Skeletal muscle cell (primary cell): ENCODE results near the gene FEM1A.
"Not testable (repeated sequence)": the region's sequence is repeated elsewhere in the genome, so short reads cannot be mapped to it uniquely, and the experiment has no call there.

ENCODE experiments used
- DNase-seq: peaks from one replicate; pipeline ENCODE4 v3.0.0-alpha.2; 2010; ENCODE audit warnings: low read depth
- H3K4me3 ChIP-seq: 2 replicates; pipeline ENCODE4 v1.5.1; 2011; ENCODE audit warnings: low read depth, mild to moderate bottlenecking, control low read depth, low read length, moderate library complexity

Gene FEM1A

DNA sequence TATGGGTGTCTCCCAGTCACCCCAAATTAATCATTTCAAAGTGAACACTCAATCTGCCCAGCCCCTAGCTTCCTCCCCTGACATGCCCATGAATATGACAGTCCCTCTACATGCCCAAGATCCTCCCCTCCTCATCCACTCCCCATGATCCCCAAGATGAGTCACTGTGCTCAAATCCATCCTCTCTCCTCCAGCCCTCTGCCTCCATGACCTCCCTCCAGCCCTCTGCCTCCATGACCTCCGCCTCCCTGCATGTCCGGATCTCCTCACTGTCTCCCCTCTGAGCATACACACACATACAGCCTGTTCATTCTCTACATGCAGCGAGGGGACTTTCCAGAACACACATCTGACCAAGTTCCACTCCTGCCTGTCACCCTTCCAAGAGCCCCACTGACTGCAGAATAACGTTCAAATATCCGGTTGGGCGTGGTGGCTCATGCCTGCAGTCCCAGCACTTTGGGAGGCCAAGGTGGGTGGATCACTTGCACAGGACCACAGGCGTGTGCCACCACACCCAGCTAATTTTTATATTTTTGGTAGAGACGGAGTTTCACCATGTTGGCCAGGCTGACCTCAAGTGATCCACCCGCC, 18.4 kb upstream of the FEM1A start:
- DNase-seq: no peak

GRCh38 chr19:4774136-4774535, 17.4 kb upstream of the FEM1A start:
- H3K4me3 ChIP-seq: no peak overlapping the region
- DNase-seq: no peak

More for the DNA sequence above, 18.4 kb upstream of the FEM1A start:
- H3K4me3 ChIP-seq: no peak overlapping the region

DNA sequence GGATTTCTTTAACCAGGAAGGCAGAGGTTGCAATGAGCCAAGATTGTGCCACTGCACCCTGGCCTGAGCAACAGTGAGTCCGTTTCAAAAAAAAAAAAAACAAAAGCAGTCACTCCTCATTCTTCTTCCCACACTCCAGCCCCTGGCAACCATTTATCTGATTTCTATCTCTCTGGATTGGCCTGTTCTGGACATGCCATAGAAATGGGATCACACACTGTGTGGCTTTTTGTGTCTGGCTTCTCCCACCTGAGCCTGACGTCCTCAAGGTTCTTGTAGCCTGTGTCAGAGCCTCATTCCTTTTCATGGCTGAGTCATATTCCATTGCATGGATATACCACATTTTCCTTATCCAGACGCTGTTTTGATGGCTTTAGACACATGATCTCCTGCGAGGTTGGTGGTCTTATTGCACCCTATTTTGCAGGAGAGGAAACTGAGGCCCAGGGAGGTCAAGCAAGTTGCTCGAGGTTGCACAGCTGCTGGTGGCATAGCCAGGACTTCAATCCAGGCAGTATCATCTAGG, 15.8 kb upstream of the FEM1A start:
- H3K4me3 ChIP-seq: no peak overlapping the region
- DNase-seq: no peak

GRCh38 chr19:4776436-4777211, 14.9 kb upstream of the FEM1A start:
- no peak for DNase-seq
- no peak overlapping the region for H3K4me3 ChIP-seq

GRCh38 chr19:4778124-4778523, 13.4 kb upstream of the FEM1A start:
- DNase-seq: not testable (repeated sequence)

GRCh38 chr19:4780860-4781259, 10.7 kb upstream of the FEM1A start:
- no peak for DNase-seq
- H3K4me3 ChIP-seq: no peak overlapping the region

More at GRCh38 chr19:4778124-4778523, 13.4 kb upstream of the FEM1A start:
- not testable (repeated sequence) for H3K4me3 ChIP-seq

- no peak for DNase-seq
Measured at GRCh38 chr19:4781801-4782200, 9.7 kb upstream of the FEM1A start.

GRCh38 chr19:4786412-4787016, 5.0 kb upstream of the FEM1A start:
- DNase-seq, H3K4me3 ChIP-seq: not testable (repeated sequence)

More at GRCh38 chr19:4781801-4782200, 9.7 kb upstream of the FEM1A start:
- no peak overlapping the region for H3K4me3 ChIP-seq

DNA sequence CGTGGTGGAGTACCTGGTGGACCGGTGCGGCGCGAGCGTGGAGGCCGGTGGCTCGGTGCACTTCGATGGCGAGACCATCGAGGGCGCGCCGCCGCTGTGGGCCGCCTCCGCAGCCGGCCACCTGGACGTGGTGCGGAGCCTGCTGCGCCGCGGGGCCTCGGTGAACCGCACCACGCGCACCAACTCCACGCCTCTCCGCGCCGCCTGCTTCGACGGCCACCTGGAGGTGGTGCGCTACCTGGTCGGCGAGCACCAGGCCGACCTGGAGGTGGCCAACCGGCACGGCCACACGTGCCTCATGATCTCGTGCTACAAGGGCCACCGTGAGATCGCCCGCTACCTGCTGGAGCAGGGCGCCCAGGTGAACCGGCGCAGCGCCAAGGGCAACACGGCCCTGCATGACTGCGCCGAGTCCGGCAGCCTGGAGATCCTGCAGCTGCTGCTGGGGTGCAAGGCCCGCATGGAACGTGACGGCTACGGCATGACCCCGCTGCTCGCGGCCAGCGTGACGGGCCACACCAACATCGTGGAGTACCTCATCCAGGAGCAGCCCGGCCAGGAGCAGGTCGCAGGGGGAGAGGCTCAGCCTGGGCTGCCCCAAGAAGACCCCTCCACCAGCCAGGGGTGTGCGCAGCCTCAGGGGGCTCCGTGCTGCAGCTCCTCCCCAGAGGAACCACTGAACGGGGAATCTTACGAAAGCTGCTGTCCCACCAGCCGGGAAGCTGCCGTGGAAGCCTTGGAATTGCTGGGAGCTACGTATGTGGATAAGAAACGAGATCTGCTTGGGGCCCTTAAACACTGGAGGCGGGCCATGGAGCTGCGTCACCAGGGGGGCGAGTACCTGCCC, 708 bp downstream of the FEM1A start:
- peak overlapping the region; percentile 69 for H3K4me3 ChIP-seq
- DNase-seq: not testable (repeated sequence)

DNA sequence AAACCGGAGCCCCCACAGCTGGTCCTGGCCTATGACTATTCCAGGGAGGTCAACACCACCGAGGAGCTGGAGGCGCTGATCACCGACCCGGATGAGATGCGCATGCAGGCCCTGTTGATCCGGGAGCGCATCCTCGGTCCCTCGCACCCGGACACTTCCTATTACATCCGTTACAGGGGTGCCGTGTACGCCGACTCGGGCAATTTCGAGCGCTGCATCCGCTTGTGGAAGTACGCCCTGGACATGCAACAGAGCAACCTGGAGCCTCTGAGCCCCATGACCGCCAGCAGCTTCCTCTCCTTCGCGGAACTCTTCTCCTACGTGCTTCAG, 1.3 kb downstream of the FEM1A start:
- H3K4me3 ChIP-seq: peak overlapping the region; percentile 69
- not testable (repeated sequence) for DNase-seq

DNA sequence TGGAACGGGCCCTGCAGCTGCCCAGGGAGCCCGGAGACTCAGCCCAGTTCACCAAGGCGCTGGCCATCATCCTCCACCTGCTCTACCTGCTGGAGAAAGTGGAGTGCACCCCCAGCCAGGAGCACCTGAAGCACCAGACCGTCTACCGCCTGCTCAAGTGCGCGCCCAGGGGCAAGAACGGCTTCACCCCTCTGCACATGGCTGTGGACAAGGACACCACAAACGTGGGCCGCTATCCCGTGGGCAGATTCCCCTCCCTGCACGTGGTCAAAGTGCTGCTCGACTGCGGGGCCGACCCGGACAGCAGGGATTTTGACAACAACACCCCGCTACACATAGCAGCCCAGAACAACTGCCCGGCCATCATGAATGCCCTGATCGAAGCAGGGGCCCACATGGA, 1.7 kb downstream of the FEM1A start:
- not testable (repeated sequence) for H3K4me3 ChIP-seq, DNase-seq

GRCh38 chr19:4794971-4795370, 3.4 kb downstream of the FEM1A start:
- no peak for DNase-seq
- no peak overlapping the region for H3K4me3 ChIP-seq

DNA sequence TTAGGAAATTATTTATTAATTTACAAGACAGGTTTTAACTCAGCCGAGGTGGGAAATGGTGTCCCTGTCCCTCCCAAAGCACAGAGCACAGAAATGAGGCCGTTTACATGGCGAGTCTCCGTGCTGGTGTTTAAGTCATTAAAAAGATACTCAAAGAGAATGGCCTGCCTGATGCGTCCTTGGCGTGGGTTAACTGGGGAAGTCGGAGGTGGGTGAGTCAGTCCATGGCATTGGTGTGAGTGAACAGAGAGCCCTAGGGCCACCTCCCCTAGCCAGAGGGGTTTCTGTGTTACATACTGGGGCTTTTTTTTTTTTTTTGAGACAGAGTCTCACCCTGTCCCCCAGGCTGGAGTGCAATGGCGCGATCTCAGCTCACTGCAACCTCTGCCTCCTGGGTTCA, 3.9 kb downstream of the FEM1A start:
- DNase-seq: no peak
- no peak overlapping the region for H3K4me3 ChIP-seq

DNA sequence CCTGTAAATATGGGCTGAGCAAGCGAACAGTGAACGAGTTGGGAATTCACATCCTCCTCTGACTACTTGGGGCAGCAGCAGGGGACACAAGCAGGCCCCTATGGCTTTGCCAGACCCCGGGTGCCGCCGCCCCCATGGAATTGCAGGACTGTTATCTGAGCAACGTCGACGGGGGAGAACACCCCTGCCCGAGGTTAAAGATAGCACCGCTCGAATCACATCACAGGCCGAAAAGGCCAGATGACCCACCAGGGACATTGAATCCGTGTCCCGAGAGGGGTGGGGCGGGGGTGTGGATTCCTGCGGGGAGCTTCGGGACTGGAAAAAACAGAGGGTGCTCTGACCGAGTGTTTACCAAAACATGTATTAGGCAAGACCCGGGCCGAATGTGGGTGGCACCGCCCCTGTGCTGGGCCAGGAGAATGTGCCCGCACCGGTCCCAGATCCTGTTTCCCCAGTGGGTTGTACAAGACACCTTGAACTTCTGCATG, 9.1 kb downstream of the FEM1A start:
- H3K4me3 ChIP-seq: no peak overlapping the region
- DNase-seq: no peak

DNA sequence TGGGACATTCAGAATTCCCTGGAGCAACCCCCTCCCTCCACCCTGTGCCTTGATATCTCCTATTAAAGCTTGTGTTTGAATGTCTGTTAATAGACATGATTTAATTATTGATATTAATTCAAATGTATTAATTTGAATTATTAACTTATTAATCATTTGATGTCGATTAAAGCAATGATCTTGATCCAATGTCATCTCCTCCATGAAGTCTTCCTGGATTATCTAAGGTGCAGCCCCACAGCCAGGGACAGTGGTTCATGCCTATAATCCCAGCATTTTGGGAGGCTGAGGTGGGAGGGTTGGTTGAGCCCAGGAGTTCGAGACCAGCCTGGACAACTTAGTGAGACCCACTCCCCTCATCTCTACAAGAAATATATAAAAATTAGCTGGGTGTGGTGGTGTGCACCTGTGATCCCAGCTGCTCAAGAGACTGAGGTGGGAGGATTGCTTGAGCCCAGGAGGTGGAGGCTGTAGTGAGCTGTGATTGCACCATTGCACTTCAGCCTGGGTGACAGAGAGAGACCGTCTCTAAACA, 9.6 kb downstream of the FEM1A start:
- DNase-seq: no peak
- no peak overlapping the region for H3K4me3 ChIP-seq

DNA sequence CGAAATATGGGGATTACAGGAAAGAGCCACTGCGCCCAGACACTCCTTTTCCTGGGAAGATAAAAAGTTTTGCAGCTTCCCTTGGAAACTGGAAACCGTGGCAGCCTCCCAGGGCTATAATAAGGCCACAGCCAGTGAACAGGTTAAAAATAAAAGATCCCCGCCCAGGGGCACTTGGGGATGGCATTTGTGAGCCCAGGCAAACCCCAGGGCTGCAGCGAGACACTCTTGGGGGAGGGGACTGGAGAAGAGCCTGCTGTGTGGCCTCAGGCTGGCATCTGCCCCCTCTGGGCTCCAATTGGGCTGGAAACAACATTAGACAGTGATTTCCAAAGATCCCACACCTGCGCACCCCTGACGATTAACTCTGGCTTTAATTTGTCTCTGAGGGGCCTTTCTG, 11.2 kb downstream of the FEM1A start:
- DNase-seq: no peak
- no peak overlapping the region for H3K4me3 ChIP-seq

GRCh38 chr19:4803736-4804695, 12.5 kb downstream of the FEM1A start:
- no peak overlapping the region for H3K4me3 ChIP-seq
- no peak for DNase-seq

DNA sequence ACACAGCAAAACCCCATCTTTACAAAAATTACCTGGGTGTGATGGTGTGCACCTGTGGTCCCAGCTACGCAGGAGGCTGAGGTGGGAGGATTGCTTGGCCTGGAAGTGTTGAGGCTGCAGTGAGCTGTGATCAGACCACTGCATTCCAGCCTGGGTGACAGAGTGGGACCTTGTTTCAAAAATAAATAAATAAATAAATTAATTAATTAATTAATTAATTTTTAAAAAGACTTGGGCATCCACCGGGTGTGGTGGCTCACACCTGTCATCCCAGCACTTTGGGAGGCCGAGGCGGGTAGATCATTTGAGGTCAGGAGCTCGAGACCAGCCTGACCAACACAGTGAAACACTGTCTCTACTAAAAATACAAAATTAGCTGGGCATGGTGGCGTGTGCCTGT, 13.6 kb downstream of the FEM1A start:
- not testable (repeated sequence) for DNase-seq, H3K4me3 ChIP-seq
